HG02623 (cell line): ENCODE data around the gene A4GNT.

ENCODE experiments used
- ATAC-seq: cut with Tn5 transposase; IDR thresholded peaks from one replicate; pipeline ENCODE4 v1.9.1; 2021; ENCODE audit warnings: moderate library complexity; ENCODE audit not compliant: unreplicated experiment

A4GNT gene

DNA sequence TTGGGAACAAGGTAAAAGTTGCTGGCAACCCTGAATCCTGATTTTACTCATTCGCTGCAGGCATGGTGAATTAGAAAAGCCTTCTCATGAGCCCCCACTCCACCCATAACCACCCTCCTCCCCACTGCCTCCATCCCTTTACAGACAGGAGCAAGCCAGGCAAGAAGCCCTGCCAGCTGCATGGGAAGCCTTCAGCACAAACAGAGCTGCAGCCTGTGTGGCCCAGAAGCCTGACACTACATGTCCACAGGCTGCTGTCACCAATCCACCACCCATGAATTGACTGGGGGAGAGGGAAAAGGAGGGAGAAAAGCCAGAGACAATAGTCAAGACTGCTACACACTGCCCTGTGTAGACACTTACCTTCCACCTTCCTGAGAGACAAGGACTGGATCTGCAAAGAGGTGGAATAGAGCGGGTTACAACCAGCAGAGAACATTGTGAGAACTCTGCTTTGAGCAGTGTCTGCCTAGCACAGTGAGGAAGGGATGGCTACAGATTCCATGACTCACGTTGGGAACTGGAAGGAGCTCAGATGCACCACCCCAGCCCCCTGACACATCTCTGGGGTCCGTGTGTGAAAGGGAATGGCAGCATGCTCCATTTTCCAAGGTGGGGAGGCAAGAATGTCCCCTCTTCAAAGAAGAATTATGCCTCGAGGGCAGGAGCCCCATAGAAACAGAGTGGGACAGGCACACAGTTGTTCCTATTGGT is 50.7 kb downstream of the A4GNT start:
- no peak for ATAC-seq

DNA sequence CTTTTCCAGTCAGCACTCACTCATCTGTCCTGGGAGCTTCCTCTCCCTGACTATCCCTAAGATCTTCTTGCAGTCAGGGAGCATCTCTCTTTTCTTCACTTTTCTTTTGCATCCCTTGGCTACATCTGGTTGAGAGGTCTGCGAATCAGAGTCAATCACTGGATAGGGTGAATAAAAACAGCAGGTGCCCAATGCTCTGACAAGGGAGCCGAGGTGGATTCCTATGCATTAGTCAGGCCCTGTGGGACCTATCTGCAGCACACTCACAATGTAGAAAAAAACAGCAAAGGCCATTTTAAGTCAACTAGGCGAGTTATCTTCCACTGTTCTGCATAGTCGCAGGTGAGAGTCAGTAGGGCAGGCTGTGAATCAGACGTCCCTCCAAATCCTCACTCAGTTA is 52.3 kb downstream of the A4GNT start:
- no peak for ATAC-seq

DNA sequence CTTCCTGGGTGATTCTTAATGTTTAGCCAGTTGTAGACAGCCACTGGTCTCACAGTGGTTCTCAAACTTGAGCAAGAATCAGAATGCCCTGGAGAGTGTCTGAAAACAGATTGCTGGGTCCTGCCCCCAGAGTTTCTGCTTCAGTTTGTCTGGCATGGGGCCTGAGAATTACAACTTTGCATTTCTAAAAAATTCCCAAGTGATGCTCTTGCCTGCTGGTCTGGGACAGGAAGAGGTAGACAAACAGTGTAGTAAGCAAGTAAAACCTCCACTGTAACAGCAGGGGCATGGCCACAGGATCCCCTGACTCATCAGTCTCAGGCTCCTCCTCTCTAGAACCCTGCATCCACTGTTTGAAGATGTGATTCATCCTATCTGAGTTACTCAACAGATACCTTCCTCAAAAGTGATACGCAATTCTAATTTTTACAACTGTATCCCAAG is 53.3 kb downstream of the A4GNT start:
- no peak for ATAC-seq

DNA sequence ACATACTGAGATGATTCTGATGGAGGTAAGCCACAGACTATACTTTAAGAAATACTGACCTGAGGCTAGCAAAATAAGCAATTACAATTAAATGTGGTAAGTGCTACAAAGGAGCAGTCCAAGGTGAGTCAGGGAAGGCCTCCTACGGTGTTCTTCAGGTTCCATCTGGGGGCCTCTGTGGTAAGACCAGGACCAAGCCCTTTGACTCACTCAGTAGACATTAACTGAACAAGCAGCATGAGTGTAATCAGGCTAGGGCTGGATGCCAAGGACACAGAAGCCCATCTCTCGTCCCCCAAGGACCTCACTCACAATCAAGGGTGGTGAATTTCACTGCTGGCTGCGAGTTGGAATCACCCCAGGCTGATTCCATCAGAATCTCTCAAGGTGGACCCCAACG is 54.1 kb downstream of the A4GNT start:
- ATAC-seq, result no peak
